PC-9 (cell line): ENCODE data around the gene NPAP1. TPM values are rescaled to one million over a fixed set of nuclear protein-coding genes. Genes with fewer than 3 reads are reported as not detected.
"Not testable (repeated sequence)": the region's sequence is repeated elsewhere in the genome, so short reads cannot be mapped to it uniquely, and the experiment has no call there.

ENCODE experiments used
- Bru-seq: library from RNA; stranded (reverse); fragments of 400-500 nt; gene quantifications from one replicate; lab custom pipeline; 2021; lab: Mats Ljungman, UMichigan
- BruChase-seq, 2 experiments: library from RNA; stranded (reverse); fragments of 400-500 nt; gene quantifications; one replicate each; lab custom pipeline; 2021; lab: Mats Ljungman, UMichigan
- BruUV-seq: library from RNA; stranded (reverse); fragments of 400-500 nt; replicated peaks from 2 replicates; lab custom pipeline; 2021; lab: Mats Ljungman, UMichigan
- CTCF ChIA-PET: fragments of 300-600 bp; sonication (Branson Sonifier 250); formaldehyde crosslinking; loops from one replicate; lab custom pipeline; 2022; ENCODE audit warnings: antibody characterized with exemption; lab: Charles Lee
- POLR2A ChIA-PET: fragments of 300-600 bp; sonication (Branson Sonifier 250); formaldehyde crosslinking; loops from one replicate; lab custom pipeline; 2022; ENCODE audit warnings: antibody characterized with exemption; ENCODE audit not compliant: unreplicated experiment; lab: Charles Lee
- DNase-seq, 2 experiments: peaks; one replicate each; pipeline versions ENCODE4 v3.0.0 to v3.0.0-alpha.2; 2015 to 2022; ENCODE audit warnings: mixed read lengths in 1 of 2
- H2AFZ ChIP-seq: fragments of 200-600 bp; sonication (generic); 2 replicates; pipeline ENCODE4 v1.8.1; 2017; ENCODE audit warnings: antibody characterized with exemption
- H3F3A ChIP-seq: fragments of 200-600 bp; sonication (generic); 2 replicates; pipeline ENCODE4 v1.8.1; 2017; ENCODE audit warnings: antibody characterized with exemption, mild to moderate bottlenecking, low read depth; ENCODE audit not compliant: insufficient read depth
- H3K27ac ChIP-seq: fragments of 200-600 bp; sonication (generic); 2 replicates; pipeline ENCODE4 v1.6.1; 2016; ENCODE audit warnings: mixed run types
- H3K27me3 ChIP-seq: fragments of 200-600 bp; sonication (generic); 2 replicates; pipeline ENCODE4 v1.6.1; 2016; ENCODE audit warnings: low read depth, mixed run types; ENCODE audit not compliant: insufficient read depth
- H3K36me3 ChIP-seq: fragments of 200-600 bp; sonication (generic); 2 replicates; pipeline ENCODE4 v1.6.1; 2016; ENCODE audit warnings: low read depth, mixed run types
- H3K4me1 ChIP-seq: fragments of 200-600 bp; sonication (generic); replicated peaks from 2 replicates; pipeline ENCODE4 v1.6.1; 2016; ENCODE audit warnings: mixed run types; ENCODE audit not compliant: insufficient read depth
- H3K4me2 ChIP-seq: fragments of 200-600 bp; sonication (generic); 2 replicates; pipeline ENCODE4 v1.6.1; 2017; ENCODE audit warnings: mixed run types
- H3K4me3 ChIP-seq: fragments of 200-600 bp; sonication (generic); 2 replicates; pipeline ENCODE4 v1.6.1; 2016; ENCODE audit warnings: mixed run types
- H3K79me2 ChIP-seq: fragments of 200-600 bp; sonication (generic); 2 replicates; pipeline ENCODE4 v1.6.1; 2017; ENCODE audit warnings: low read depth, mixed run types
- H3K9me2 ChIP-seq: fragments of 200-600 bp; sonication (generic); 2 replicates; pipeline ENCODE4 v1.8.1; 2017; ENCODE audit warnings: mild to moderate bottlenecking; ENCODE audit not compliant: insufficient read depth
- H3K9me3 ChIP-seq: fragments of 200-600 bp; sonication (generic); 2 replicates; pipeline ENCODE4 v1.8.1; 2016; ENCODE audit warnings: low read depth; ENCODE audit not compliant: insufficient read depth
- H4K20me1 ChIP-seq: fragments of 200-600 bp; sonication (generic); 2 replicates; pipeline ENCODE4 v1.8.1; 2017; ENCODE audit not compliant: insufficient read depth
- CTCF ChIP-seq: fragments of 200-600 bp; sonication (generic); conservative IDR thresholded peaks from 2 replicates; pipeline ENCODE4 v1.6.1; 2017; ENCODE audit warnings: mixed run types, antibody characterized with exemption, mild to moderate bottlenecking, moderate library complexity
- EZH2 ChIP-seq: fragments of 200-600 bp; sonication (generic); IDR thresholded peaks from 2 replicates; pipeline ENCODE4 v1.8.0; 2017; ENCODE audit warnings: antibody characterized with exemption, low read depth
- intact Hi-C: fragments of 100-400 bp; cut with micrococcal nuclease; formaldehyde crosslinking; loops from one replicate; pipeline ENCODE4 v1.10.0; 2022; ENCODE audit not compliant: unreplicated experiment
- long read RNA-seq: library from polyadenylated mRNA; stranded (forward); transcript quantifications from one replicate; pipeline ENCODE4 v2.0.0, GENCODE V29; 2022
- total RNA-seq: library from RNA; stranded (reverse); gene quantifications from 2 replicates; pipeline ENCODE4 v1.2.3, GENCODE V29; 2021

Gene NPAP1
- not detected in 2 replicates for total RNA-seq
- not detected for Bru-seq, nascent RNA
- BruChase-seq, experiment 1, labeled RNA remaining after a 2-hour chase = not detected
- not detected for BruChase-seq, experiment 2, labeled RNA remaining after a 6-hour chase
- long read RNA-seq = 0 reads

- Histone ChIP-seq H3K4me2 (no peak within 1 kb of the TSS), H3K79me2 (no peaks in the 10 kb centered on the region), H3K4me3 (no peak within 1 kb of the TSS), H4K20me1 (no peaks in the 10 kb centered on the region), H3K36me3 (no peaks in the 10 kb centered on the region), H2AFZ (no peak within 1 kb of the TSS), H3K9me3 (no peaks in the 10 kb centered on the region), H3F3A (no peaks in the 10 kb centered on the region), H3K9me2 (no peaks in the 10 kb centered on the region), H3K27ac (no peak within 1 kb of the TSS), H3K27me3 (no peaks in the 10 kb centered on the region), H3K4me1 (no peaks in the 10 kb centered on the region)
- POLR2A ChIA-PET = no interaction called here
- CTCF ChIA-PET = no interaction called here
- intact Hi-C loops = no loop called here
- no peak for TF ChIP-seq EZH2
- no peak for TF ChIP-seq CTCF
- no peak for DNase-seq
- BruUV-seq = no TSS peak
These were observed at the start of gene NPAP1 for GRCh38 chr15:24675332-24676144. TSS of gene NPAP1 (plus strand) at chr15:24675775. CDS start at chr15:24675868, 93 bp downstream.

GRCh38 chr15:24627443-24627842 is 48.1 kb upstream of the NPAP1 start:
- no peak overlapping the region for H3K4me3 ChIP-seq
- no peaks in the 10 kb centered on the region for H3K79me2 ChIP-seq
- POLR2A ChIA-PET = no interaction called here
- H3K9me3 ChIP-seq = no peaks in the 10 kb centered on the region
- no peak overlapping the region for H3K4me2 ChIP-seq
- CTCF ChIA-PET = interaction anchor here (0.6 kb wide), 1 partner anchor 35 kb away, joined by 5 read pairs; no protein-coding TSS in a partner anchor
- H3K27ac ChIP-seq = no peak overlapping the region
- no peaks in the 10 kb centered on the region for H4K20me1 ChIP-seq
- DNase-seq = no peak
- H2AFZ ChIP-seq = no peak overlapping the region
- TF ChIP-seq CTCF = no peak
- no peaks in the 10 kb centered on the region for H3K9me2 ChIP-seq
- H3K4me1 ChIP-seq = no peaks in the 10 kb centered on the region
- H3K36me3 ChIP-seq = no peaks in the 10 kb centered on the region
- BruUV-seq = no TSS peak
- H3K27me3 ChIP-seq = no peaks in the 10 kb centered on the region
- no peaks in the 10 kb centered on the region for H3F3A ChIP-seq
- intact Hi-C loops = no loop called here

- intact Hi-C loops = no loop called here
- Histone ChIP-seq H3K9me2 (no peaks in the 10 kb centered on the region), H3K4me3 (no peak overlapping the region), H3K4me1 (no peaks in the 10 kb centered on the region), H3K79me2 (no peaks in the 10 kb centered on the region), H3K4me2 (no peak overlapping the region), H3K27ac (no peak overlapping the region), H4K20me1 (no peaks in the 10 kb centered on the region), H3K9me3 (no peaks in the 10 kb centered on the region), H3F3A (no peaks in the 10 kb centered on the region), H3K27me3 (no peaks in the 10 kb centered on the region), H2AFZ (no peak overlapping the region), H3K36me3 (no peaks in the 10 kb centered on the region)
- CTCF ChIA-PET = no interaction called here
- BruUV-seq = no TSS peak
- no peak for TF ChIP-seq EZH2
- TF ChIP-seq CTCF = no peak
- POLR2A ChIA-PET = no interaction called here
- no peak for DNase-seq
These were observed 42.5 kb upstream of the NPAP1 start for GRCh38 chr15:24633082-24633481.

- H3K4me1 ChIP-seq, H3K27me3 ChIP-seq, H3F3A ChIP-seq, POLR2A ChIA-PET, H3K9me2 ChIP-seq, H2AFZ ChIP-seq, CTCF ChIA-PET, H3K79me2 ChIP-seq, H3K4me2 ChIP-seq, DNase-seq, H3K9me3 ChIP-seq, H3K36me3 ChIP-seq, BruUV-seq, H4K20me1 ChIP-seq, intact Hi-C loops, H3K4me3 ChIP-seq, H3K27ac ChIP-seq: not testable (repeated sequence)
These were observed 36.2 kb upstream of the NPAP1 start for GRCh38 chr15:24639412-24639811.
